Umbilical cord (tissue), 2 donors: Measurements from ENCODE around the gene PCBD2. TPM values are rescaled to one million over a fixed set of nuclear protein-coding genes. Genes with fewer than 3 reads are reported as not detected.
"Not testable (repeated sequence)": the region's sequence is repeated elsewhere in the genome, so short reads cannot be mapped to it uniquely, and the experiment has no call there.

Experiments
- DNase-seq: peaks from one replicate; pipeline ENCODE4 v3.0.0-alpha.2; 2015; ENCODE audit warnings: low spot score
- total RNA-seq: library from RNA; depleted of rRNA; stranded (reverse); fragments of >200 nt; gene quantifications from one replicate; pipeline ENCODE4 v1.2.3, GENCODE V29; 2014; ENCODE audit warnings: low replicate concordance; ENCODE audit not compliant: insufficient read depth

PCBD2 gene
- total RNA-seq, 1 donor from 2014 or later: 7.0 TPM

DNA sequence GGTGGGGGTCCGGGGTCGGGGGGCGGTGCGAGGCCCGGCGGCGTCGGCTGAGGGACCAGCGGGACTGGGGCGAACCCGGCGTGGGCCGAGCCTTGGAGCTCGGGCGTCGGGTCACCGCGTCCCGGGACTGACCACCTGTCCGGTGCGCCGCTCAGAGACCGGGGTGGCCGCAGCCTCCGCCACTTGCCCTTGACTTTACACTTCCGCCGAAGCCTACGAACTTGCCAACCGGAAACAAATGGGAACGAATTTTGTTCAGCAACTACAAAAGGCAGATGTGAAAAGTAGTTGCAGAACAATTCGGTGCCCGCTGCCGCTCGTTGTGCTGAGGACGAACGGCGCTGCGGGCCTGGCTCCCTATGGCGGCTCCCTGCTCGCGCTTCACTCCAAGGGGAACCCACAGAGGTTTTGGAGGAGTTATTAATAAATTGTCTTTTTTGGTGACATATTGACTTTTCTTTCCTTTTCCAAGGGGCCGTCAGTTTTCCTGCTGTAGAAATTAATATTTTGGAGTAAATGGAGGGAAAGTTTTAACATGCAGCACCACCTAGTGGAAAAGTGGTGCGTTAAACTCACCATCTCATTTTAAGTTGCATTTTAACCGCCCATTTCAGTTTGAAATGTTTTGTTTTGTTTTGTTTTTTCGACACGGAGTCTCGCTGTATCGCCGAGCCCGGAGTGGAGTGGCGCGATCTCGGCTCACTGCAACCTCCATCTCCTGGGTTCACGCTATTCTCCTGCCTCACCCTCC lies 490 bp downstream of the PCBD2 start:
- peak; percentile 78 for DNase-seq

DNA sequence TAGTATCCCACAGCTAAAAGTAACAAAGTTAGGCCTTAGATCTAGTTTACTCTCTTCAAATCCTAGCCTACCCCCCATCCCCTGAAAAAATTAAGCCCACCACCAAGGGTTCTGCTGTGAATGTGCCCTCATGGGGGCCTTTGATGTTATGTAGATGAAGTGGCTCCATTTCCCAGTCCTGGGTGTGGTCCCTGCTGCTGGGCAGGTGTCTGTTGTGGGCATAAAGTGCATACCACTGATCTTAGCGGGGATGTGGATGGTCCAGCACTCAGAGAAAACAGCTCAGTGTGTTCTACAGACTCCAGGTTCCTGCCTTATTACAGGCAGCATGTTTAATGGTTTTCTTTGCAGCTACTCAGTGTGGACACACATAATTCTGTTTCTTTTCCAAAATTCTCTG lies 1.9 kb downstream of the PCBD2 start:
- DNase-seq: no peak

DNA sequence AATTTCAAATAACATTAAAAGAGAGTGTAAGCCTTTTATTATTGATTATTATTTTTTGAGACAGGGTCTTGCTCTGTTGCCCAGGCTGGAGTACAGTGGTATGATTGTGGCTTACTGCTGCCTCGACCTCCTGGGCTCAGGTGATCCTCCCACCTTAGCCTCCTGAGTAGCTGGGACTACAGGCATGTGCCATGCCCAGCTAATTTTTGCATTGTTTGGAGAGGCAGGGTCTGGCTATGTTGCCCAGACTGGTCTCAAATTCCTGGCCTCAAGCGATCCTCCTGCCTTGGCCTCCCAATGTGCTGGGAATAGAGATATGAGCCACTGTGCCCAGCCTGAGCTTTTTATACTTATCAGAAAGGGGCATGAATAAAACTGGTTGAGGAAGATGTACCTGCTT lies 5.8 kb downstream of the PCBD2 start:
- DNase-seq: not testable (repeated sequence)

DNA sequence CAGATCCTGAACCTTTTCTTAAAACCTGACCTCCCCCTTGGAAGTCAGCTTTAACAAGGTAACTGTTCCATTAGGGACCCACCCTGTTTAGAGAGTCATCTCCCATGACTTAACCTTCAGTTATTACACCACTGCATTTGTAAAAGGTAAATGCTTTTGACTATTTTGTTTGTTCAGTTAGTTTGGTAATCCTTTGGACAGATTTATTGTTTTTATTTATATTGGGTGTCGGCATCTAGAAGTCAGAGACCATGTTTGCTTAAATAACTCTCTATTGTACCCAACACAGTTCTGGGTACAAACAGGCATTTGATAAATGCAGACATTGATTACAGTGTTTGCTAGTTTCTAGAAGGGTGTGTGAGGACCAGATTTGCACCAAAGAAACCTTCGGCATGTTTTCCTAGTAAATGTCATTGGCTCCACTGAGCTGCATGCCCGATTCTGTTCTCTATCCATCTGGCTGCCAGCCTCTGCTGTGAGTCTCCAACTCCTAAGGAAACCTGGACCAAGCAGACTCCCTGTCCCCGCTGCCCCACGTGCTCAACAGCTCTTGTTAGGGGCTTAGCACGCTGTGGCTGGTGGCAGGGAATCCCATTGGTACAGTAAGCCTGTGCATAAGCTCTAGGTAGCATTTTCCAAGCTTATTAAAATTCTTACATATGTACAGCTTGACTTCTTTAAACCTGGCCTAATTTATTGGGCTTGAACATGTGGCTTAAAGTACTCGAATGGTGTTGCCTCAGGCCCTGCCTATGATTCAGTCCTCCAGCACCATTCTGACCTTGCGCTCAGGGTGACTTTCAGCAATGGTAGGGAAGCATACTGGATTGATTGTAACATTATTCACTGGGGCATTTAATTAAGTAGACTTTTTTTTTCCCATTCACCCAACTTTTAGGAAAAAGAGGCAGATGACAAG lies 6.6 kb downstream of the PCBD2 start:
- DNase-seq: no peak

GRCh38 chr5:134913254-134913653 lies 8.3 kb downstream of the PCBD2 start:
- DNase-seq: no peak

- DNase-seq: no peak
These were observed 8.9 kb downstream of the PCBD2 start for GRCh38 chr5:134913795-134914194.

- DNase-seq: no peak
These were observed 12.3 kb downstream of the PCBD2 start for GRCh38 chr5:134917070-134917815.

GRCh38 chr5:134918861-134919260 lies 13.9 kb downstream of the PCBD2 start:
- no peak for DNase-seq

DNA sequence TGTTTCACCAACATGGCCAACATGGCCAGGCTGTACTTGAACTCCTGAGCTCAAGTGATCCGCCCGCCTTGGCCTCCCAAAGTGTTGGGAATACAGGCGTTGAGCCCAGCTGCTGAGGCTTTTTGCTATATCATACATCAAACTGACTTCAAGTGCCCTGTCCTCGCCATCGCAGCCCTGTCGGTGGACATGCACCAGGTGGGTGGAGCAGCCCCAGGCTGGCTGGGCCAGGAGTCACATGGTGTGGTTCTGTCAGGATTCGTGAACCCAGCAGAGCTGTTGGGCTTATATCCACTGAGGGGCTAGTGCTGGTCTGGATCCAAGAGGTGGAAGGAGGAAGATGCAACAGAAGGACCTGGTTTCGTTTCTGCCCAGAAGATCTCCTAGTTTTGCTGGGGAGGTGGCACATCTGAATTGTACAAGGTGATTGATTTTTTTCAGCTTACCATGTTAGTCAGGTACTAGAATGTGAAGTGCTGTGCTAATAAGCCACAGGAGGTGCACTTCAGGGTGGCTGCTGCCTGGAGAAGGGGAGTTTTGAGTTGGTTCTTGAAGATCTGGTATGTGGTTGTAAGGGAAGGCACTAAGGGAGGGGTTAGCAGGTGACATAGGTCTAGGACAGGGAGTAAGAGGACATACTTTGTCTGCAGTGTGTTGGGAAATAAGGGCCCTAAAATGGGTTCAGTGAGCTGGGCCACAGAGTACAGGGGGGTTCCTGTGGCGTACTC lies 16.1 kb downstream of the PCBD2 start:
- no peak for DNase-seq

- no peak for DNase-seq
These were observed 27.6 kb downstream of the PCBD2 start for GRCh38 chr5:134932508-134932907.

DNA sequence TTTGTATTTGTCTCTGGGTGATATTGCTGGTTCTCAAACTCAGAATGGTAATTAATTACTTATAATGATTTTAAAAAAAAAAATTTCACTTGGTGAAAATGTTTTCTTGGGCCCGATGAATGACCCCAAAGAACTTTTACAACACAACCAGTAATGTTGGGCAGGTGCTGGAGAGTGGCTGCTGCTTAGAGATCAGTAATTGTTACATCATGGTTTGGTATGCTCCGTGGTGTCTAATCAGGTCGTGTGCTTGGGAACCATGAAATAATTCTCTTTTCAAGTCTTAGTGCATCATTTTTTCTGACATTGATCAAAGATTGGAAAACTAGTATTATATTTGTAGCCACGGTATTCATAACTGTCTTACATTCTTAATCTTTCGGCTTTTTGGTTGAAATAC lies 29.3 kb downstream of the PCBD2 start:
- DNase-seq: no peak

GRCh38 chr5:134935711-134936602 lies 31.0 kb downstream of the PCBD2 start:
- DNase-seq: peak; percentile 36

GRCh38 chr5:134937526-134937925 lies 32.6 kb downstream of the PCBD2 start:
- DNase-seq: peak; percentile 50

DNA sequence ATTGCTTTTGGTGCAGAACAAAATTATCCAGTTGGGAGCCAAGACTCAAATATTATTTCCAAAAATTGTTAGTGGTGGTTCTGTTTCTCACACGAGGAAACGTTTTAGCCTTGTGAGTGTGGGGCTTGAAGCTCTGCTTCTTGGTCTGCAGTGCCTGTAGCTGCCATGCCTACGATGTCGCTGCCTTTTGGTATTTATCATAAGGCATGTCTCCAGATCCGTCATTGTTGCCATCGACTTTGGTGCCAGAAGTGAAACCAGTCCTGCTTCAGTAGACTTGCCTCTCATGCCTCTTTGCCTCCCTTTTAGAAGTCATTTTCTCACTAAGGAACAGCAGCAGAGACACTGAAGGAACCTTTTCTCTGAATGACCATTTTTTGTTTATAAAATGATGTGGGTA lies 33.1 kb downstream of the PCBD2 start:
- peak; percentile 14 for DNase-seq

- DNase-seq: no peak
These were observed 34.6 kb downstream of the PCBD2 start for GRCh38 chr5:134939500-134939899.

- no peak for DNase-seq
These were observed 38.6 kb downstream of the PCBD2 start for GRCh38 chr5:134943547-134943946.

DNA sequence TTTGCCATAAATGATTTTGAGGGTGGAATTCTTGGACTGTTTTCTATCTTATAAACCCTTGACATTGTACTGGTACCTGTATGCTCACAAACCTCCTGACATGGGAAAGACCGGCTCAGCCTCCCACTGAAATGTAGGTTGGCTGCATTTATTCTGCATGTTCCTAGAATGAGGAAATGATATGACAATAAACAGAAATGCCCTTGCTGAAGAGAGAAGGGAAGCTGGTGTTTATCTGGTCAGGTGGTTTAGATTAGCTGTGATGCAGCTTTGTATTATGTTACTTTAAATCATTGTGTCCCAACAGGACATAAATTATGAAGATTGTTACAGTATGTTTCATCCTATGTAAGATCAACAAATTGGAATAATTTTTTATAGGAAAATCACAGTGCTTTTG lies 39.7 kb downstream of the PCBD2 start:
- DNase-seq: no peak

DNA sequence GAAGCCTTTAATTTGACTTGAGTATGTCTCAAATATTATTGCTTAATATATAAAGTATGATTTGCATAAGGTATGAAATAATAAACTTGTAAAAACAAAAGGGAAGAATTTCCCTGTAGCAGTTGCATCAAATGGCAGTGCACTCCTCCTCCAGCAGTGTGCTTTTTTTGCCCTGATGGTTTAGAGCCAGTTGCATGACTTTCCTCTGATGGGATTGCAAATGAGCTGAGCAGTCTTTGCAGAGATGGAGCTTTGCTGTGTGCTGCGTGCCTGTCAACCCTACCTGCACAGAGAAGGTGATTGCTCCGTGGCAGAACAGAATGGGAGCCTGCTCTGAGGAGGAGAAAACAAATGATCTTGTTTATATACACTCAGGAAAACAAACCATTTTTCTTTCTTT lies 40.1 kb downstream of the PCBD2 start:
- no peak for DNase-seq

GRCh38 chr5:134948911-134949310 lies 44.0 kb downstream of the PCBD2 start:
- no peak for DNase-seq

GRCh38 chr5:134949316-134949715 lies 44.4 kb downstream of the PCBD2 start:
- DNase-seq: no peak
